Vagina (tissue), 2 donors: ENCODE results near the gene ITIH3.

ENCODE experiments used
- POLR2AphosphoS5 ChIP-seq, 2 donors: sonication (generic); formaldehyde crosslinking; IDR thresholded peaks; one replicate each; pipeline ENCODE4 v1.9.0; 2017; ENCODE audit warnings: antibody characterized with exemption in 2 of 2, mild to moderate bottlenecking in 2 of 2, low read depth in 1 of 2; ENCODE audit not compliant: insufficient read depth in 1 of 2
- TF ChIP-seq, protein P1 (sequence below), 3 experiments: fragments of 450-650 bp in 2 of 3; fragments of 200-600 bp in 1 of 3; sonication (generic) in 1 of 3; IDR thresholded peaks; one replicate each; pipeline ENCODE4 v1.5.1; 2017 to 2019; ENCODE audit warnings: antibody characterized with exemption in 3 of 3, mild to moderate bottlenecking in 2 of 3, moderate library complexity in 2 of 3

DNA sequence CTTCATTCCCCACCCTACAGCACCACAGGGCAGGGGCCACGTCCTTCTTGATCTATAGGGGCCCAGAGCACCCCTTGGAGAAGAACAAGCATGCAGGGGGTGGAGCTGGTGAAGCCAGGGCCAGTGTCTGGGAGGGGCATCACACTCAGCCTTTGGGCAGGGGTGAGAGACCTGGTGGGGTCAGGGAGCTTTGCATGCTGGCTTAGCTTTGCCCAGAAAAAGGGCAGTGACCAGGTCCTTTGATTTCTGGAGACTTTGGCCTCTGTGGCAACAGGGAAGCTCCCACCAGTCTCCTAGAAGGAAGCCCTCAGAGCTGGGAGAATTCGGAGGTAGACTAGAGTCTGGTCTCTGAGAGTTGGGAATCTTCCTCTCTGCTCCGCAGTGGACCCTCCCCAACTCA, 34.9 kb downstream of the ITIH3 start:
- TF ChIP-seq POLR2AphosphoS5 (IDR thresholded peaks at IDR 0.05; ENCODE audit: insufficient read depth in 1 of 2, low read depth in 1 of 2): no peak
- TF ChIP-seq, protein P1, sequence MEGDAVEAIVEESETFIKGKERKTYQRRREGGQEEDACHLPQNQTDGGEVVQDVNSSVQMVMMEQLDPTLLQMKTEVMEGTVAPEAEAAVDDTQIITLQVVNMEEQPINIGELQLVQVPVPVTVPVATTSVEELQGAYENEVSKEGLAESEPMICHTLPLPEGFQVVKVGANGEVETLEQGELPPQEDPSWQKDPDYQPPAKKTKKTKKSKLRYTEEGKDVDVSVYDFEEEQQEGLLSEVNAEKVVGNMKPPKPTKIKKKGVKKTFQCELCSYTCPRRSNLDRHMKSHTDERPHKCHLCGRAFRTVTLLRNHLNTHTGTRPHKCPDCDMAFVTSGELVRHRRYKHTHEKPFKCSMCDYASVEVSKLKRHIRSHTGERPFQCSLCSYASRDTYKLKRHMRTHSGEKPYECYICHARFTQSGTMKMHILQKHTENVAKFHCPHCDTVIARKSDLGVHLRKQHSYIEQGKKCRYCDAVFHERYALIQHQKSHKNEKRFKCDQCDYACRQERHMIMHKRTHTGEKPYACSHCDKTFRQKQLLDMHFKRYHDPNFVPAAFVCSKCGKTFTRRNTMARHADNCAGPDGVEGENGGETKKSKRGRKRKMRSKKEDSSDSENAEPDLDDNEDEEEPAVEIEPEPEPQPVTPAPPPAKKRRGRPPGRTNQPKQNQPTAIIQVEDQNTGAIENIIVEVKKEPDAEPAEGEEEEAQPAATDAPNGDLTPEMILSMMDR (IDR thresholded peaks at IDR 0.05): no peak
